Cardiac fibroblast (primary cell): ENCODE measurements around the gene NUP50.

Source experiments
- DNase-seq, 2 donors: peaks; one replicate each; pipeline versions ENCODE4 v3.0.0 to v3.0.0-alpha.2; 2010; ENCODE audit warnings: low read depth in 2 of 2
- H3K4me3 ChIP-seq, 2 donors: replicated peaks in 1 of 2; 1 replicate in 1 of 2; 2 replicates in 1 of 2; pipeline ENCODE4 v1.5.1; 2011; ENCODE audit warnings: low read depth in 2 of 2, low read length in 2 of 2, mild to moderate bottlenecking in 2 of 2, moderate library complexity in 1 of 2
- TF ChIP-seq, protein P1 (sequence below): IDR thresholded peaks from one replicate; pipeline ENCODE4 v1.5.1; 2011; ENCODE audit warnings: low read depth, mild to moderate bottlenecking, low read length, inconsistent platforms

NUP50 gene

DNA sequence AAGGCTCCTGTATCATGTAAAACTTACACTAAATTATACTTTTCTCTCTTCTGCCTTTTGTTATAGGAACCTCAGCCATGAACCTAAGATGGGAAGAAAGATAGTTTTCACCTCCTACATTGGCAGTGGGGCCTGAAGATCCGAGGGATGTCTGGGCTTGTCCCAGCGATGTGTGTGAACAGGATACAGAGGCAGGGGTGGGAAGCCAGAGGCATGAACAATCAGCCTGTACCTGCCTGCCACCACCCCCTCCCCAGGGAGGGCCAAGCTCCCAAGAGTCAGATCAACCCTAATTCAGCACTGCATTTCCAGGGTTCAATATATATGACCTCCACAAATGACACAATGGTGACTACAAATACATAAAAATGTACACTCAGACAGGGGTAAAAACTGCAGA lies 67.6 kb downstream of the NUP50 start:
- TF ChIP-seq, protein P1, sequence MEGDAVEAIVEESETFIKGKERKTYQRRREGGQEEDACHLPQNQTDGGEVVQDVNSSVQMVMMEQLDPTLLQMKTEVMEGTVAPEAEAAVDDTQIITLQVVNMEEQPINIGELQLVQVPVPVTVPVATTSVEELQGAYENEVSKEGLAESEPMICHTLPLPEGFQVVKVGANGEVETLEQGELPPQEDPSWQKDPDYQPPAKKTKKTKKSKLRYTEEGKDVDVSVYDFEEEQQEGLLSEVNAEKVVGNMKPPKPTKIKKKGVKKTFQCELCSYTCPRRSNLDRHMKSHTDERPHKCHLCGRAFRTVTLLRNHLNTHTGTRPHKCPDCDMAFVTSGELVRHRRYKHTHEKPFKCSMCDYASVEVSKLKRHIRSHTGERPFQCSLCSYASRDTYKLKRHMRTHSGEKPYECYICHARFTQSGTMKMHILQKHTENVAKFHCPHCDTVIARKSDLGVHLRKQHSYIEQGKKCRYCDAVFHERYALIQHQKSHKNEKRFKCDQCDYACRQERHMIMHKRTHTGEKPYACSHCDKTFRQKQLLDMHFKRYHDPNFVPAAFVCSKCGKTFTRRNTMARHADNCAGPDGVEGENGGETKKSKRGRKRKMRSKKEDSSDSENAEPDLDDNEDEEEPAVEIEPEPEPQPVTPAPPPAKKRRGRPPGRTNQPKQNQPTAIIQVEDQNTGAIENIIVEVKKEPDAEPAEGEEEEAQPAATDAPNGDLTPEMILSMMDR, result no peak
- DNase-seq, result no peak

DNA sequence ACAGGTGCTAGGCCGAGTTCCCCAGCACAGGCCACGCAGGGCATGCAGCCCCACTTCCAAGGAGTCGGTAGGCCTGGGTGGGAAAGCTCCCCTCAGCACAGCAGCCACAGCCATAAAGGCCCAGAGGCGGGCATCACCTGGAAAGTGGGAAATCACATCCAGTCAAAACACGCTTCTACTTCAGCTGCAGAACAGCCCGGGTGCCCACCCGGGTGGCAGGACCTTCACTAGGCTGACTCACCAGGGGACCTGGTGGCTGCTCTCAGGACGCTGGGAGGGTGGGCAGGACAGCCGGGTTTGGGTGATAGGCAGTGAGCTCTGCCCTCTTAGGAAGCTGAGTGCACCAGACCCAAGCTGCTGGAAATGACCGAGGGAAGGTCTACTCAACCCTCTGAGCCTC lies 69.7 kb downstream of the NUP50 start:
- H3K4me3 ChIP-seq, result no peak overlapping the region
- DNase-seq, result no peak
- TF ChIP-seq, protein P1, result no peak

More for the DNA sequence above, 67.6 kb downstream of the NUP50 start:
- H3K4me3 ChIP-seq, result no peak overlapping the region

DNA sequence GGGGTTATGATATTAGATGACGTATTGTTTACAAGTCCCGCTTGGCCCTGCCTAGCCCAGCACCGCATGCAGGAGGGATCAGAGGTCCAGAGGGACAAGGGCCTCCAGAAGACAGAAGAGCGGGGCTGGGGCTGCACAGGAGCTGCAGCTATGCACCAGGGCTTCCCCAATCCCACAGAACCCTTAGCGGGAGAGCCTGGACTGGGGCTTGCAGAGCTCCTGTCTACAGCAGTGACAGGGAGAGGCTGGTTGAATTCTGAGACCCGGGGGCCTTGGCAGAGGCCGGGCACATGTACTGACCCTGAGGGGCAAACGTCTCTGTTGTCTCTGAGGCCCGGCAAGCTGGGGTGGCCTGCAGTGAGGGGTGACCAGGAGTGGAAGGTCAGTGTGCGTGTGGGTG lies 70.1 kb downstream of the NUP50 start:
- no peak overlapping the region for H3K4me3 ChIP-seq
- TF ChIP-seq, protein P1, result no peak
- no peak for DNase-seq

DNA sequence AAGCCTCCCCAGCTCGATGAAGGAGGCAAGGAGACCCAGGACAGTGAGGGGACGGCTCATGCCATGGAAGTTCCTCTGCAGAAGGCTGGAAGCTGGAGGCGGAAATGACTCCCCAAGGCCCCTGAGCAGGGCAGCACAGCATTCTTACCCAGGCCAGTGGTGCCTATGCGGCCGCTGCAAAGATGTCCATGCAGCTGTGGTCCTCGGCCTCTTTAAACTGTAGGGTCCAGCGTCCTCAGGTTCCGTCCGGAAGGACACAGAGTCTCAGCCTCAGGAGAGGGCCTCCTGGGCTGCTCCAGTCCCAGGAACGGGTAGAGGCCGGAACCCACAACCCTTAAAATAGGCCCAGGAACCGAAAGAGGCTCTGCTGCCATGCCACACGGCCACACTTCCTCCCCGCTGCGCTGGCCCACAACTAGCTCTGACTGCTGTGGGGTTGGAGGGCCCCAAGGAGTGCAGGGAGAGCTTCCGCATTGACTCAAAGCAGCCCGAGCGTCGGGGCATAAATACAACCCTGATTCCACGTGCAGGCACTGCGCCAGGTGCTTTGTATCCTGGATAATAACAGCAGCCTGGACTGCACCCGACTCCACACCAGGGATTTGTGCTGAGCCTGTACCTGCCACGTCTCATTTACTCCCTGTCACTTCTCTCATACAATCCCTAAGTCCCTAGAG lies 71.5 kb downstream of the NUP50 start:
- no peak overlapping the region for H3K4me3 ChIP-seq

DNA sequence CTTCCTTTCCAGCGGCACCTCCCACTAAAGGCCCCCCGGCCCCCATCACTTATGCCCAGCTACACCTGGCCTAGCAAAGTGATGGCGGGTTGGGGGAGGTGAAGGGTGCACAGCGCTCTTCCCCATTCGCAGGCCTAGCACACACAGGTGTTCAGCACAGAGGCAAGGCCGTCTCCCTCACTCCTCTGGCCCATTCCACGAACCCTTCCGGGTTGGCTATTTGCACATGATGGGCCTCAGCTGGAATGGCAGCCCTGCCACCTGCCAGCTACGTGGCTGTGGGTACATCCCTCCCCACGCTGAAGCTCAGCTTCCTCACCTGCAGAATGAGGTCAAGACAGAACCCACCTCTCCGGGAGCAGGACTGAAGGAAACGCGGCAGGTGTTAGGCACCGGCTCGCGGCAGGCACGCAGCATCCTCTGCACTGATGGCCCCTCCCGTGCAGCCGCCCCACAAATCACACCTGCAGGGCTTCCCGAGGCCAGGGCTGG lies 72.2 kb downstream of the NUP50 start:
- H3K4me3 ChIP-seq, result no peak overlapping the region
- no peak for DNase-seq
- TF ChIP-seq, protein P1, result no peak

More for the DNA sequence above, 71.5 kb downstream of the NUP50 start:
- no peak for DNase-seq
- TF ChIP-seq, protein P1, result no peak

DNA sequence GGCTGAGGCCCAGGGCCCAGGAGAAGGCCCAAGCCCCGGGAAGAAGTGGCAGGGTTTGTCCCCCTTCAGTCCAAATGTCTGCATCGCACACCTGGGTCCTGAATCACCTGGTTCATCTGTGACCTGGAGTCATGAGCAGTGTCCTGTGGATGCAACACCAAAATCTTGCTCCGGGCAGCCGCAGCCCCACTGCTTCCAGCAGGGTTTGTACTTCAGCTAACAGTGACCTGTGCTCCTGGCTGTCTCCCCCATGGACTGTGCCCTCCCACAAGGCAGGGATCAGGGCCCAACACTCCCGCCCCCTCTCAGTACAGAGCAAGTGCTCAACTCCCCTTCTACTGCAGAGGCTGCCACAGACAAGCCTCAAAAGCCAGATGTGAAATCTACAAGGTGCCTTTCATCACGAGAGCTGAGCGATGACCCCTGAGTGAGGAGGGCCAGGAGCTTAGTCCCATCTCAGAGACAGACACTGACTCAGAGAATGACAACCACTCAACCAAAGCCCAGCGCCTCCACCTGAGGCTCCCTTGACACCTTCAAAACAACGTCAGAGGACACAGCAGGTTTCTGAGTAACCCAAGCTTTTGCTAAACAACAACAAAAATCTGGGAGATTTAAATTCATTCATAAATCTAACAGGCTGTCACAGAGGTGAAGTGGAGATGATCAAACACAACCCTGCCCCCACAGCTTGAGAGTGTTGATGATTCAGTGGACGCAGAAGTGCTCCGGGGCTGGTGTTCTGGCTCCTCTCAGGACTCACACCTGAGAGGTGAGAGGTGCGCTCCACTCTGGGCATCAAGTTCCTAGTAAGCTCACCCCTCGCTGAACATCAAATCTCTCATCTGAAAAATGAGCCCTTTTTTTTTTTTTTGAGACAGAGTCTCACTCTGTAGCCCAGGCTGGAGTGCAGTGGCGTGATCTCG lies 73.6 kb downstream of the NUP50 start:
- TF ChIP-seq, protein P1, result no peak
- no peak overlapping the region for H3K4me3 ChIP-seq
- DNase-seq, result no peak
